Measurements from ENCODE around the gene HMOX2.

HMOX2 gene

GRCh38 chr16:4537376-4538343, 61.5 kb downstream of the HMOX2 start:
- H3K4me3 ChIP-seq (ENCODE audit: low read length): peak overlapping the region; percentile 74
- no peaks in the 10 kb centered on the region for H3K27me3 ChIP-seq (ENCODE audit: control insufficient read depth, insufficient read depth, low read length)
- H3K4me1 ChIP-seq (ENCODE audit: control insufficient read depth, insufficient read depth, low read length): peaks cover 3% of the 10 kb centered on the region
- H3K9ac ChIP-seq (ENCODE audit: low read length): no peak overlapping the region
- no peaks in the 10 kb centered on the region for H3K36me3 ChIP-seq (ENCODE audit: control insufficient read depth, insufficient read depth, low read length)
- peak overlapping the region; percentile 93 for H3K27ac ChIP-seq (ENCODE audit: low read depth, low read length)

- peak within 1 kb of the TSS; percentile 74 for H3K4me3 ChIP-seq (ENCODE audit: low read length)
- peaks cover 3% of the 10 kb centered on the region for H3K4me1 ChIP-seq (ENCODE audit: control insufficient read depth, insufficient read depth, low read length)
- no peaks in the 10 kb centered on the region for H3K27me3 ChIP-seq (ENCODE audit: control insufficient read depth, insufficient read depth, low read length)
- H3K36me3 ChIP-seq (ENCODE audit: control insufficient read depth, insufficient read depth, low read length): no peaks in the 10 kb centered on the region
- H3K9ac ChIP-seq (ENCODE audit: low read length): no peak within 1 kb of the TSS
- peak within 1 kb of the TSS; percentile 93 for H3K27ac ChIP-seq (ENCODE audit: low read depth, low read length)
Observed at GRCh38 chr16:4538350-4539235, 62.4 kb downstream of the HMOX2 start, which contains the start of gene CDIP1. Gene CDIP1, minus strand, starts transcription at chr16:4538773. Its CDS starts 24,643 bp downstream, at chr16:4514130.

GRCh38 chr16:4539716-4540284, 63.6 kb downstream of the HMOX2 start:
- Histone ChIP-seq H3K27me3 (ENCODE audit: control insufficient read depth, insufficient read depth, low read length) (no peaks in the 10 kb centered on the region), H3K4me1 (ENCODE audit: control insufficient read depth, insufficient read depth, low read length) (peaks cover 3% of the 10 kb centered on the region), H3K4me3 (ENCODE audit: low read length) (no peak overlapping the region), H3K27ac (ENCODE audit: low read depth, low read length) (no peak overlapping the region), H3K9ac (ENCODE audit: low read length) (no peak overlapping the region), H3K36me3 (ENCODE audit: control insufficient read depth, insufficient read depth, low read length) (no peaks in the 10 kb centered on the region)

- Histone ChIP-seq H3K36me3 (ENCODE audit: control insufficient read depth, insufficient read depth, low read length) (no peaks in the 10 kb centered on the region), H3K9ac (ENCODE audit: low read length) (no peak overlapping the region), H3K4me3 (ENCODE audit: low read length) (no peak overlapping the region), H3K4me1 (ENCODE audit: control insufficient read depth, insufficient read depth, low read length) (no peaks in the 10 kb centered on the region), H3K27ac (ENCODE audit: low read depth, low read length) (no peak overlapping the region), H3K27me3 (ENCODE audit: control insufficient read depth, insufficient read depth, low read length) (no peaks in the 10 kb centered on the region)
Observed at GRCh38 chr16:4544473-4544872, 68.3 kb downstream of the HMOX2 start.

- Histone ChIP-seq H3K4me1 (ENCODE audit: control insufficient read depth, insufficient read depth, low read length) (no peaks in the 10 kb centered on the region), H3K27ac (ENCODE audit: low read depth, low read length) (no peak overlapping the region), H3K36me3 (ENCODE audit: control insufficient read depth, insufficient read depth, low read length) (no peaks in the 10 kb centered on the region), H3K27me3 (ENCODE audit: control insufficient read depth, insufficient read depth, low read length) (no peaks in the 10 kb centered on the region), H3K4me3 (ENCODE audit: low read length) (no peak overlapping the region), H3K9ac (ENCODE audit: low read length) (no peak overlapping the region)
Observed at GRCh38 chr16:4548124-4548523, 71.9 kb downstream of the HMOX2 start.

- H3K4me3 ChIP-seq (ENCODE audit: low read length): no peak overlapping the region
- H3K9ac ChIP-seq (ENCODE audit: low read length): no peak overlapping the region
- no peaks in the 10 kb centered on the region for H3K4me1 ChIP-seq (ENCODE audit: control insufficient read depth, insufficient read depth, low read length)
- no peaks in the 10 kb centered on the region for H3K36me3 ChIP-seq (ENCODE audit: control insufficient read depth, insufficient read depth, low read length)
- H3K27ac ChIP-seq (ENCODE audit: low read depth, low read length): no peak overlapping the region
- no peaks in the 10 kb centered on the region for H3K27me3 ChIP-seq (ENCODE audit: control insufficient read depth, insufficient read depth, low read length)
Observed at GRCh38 chr16:4550591-4550990, 74.4 kb downstream of the HMOX2 start.

GRCh38 chr16:4552541-4552940, 76.3 kb downstream of the HMOX2 start:
- H3K4me1 ChIP-seq (ENCODE audit: control insufficient read depth, insufficient read depth, low read length): no peaks in the 10 kb centered on the region
- no peak overlapping the region for H3K27ac ChIP-seq (ENCODE audit: low read depth, low read length)
- no peak overlapping the region for H3K9ac ChIP-seq (ENCODE audit: low read length)
- no peak overlapping the region for H3K4me3 ChIP-seq (ENCODE audit: low read length)
- no peaks in the 10 kb centered on the region for H3K36me3 ChIP-seq (ENCODE audit: control insufficient read depth, insufficient read depth, low read length)
- no peaks in the 10 kb centered on the region for H3K27me3 ChIP-seq (ENCODE audit: control insufficient read depth, insufficient read depth, low read length)

- Histone ChIP-seq H3K4me1 (ENCODE audit: control insufficient read depth, insufficient read depth, low read length) (no peaks in the 10 kb centered on the region), H3K36me3 (ENCODE audit: control insufficient read depth, insufficient read depth, low read length) (no peaks in the 10 kb centered on the region), H3K4me3 (ENCODE audit: low read length) (no peak within 1 kb of the TSS), H3K9ac (ENCODE audit: low read length) (no peak within 1 kb of the TSS), H3K27me3 (ENCODE audit: control insufficient read depth, insufficient read depth, low read length) (no peaks in the 10 kb centered on the region), H3K27ac (ENCODE audit: low read depth, low read length) (no peak within 1 kb of the TSS)
Observed at GRCh38 chr16:4556112-4556511, 79.9 kb downstream of the HMOX2 start, which contains the start of gene C16orf96. Gene C16orf96, plus strand, starts transcription at chr16:4556340. Its CDS starts 150 bp downstream, at chr16:4556490.

- Histone ChIP-seq H3K27me3 (ENCODE audit: control insufficient read depth, insufficient read depth, low read length) (no peaks in the 10 kb centered on the region), H3K36me3 (ENCODE audit: control insufficient read depth, insufficient read depth, low read length) (no peaks in the 10 kb centered on the region), H3K27ac (ENCODE audit: low read depth, low read length) (no peak overlapping the region), H3K4me1 (ENCODE audit: control insufficient read depth, insufficient read depth, low read length) (no peaks in the 10 kb centered on the region), H3K9ac (ENCODE audit: low read length) (no peak overlapping the region), H3K4me3 (ENCODE audit: low read length) (no peak overlapping the region)
Observed at GRCh38 chr16:4556580-4556979, 80.4 kb downstream of the HMOX2 start.

- H3K27ac ChIP-seq (ENCODE audit: low read depth, low read length): no peak overlapping the region
- no peaks in the 10 kb centered on the region for H3K36me3 ChIP-seq (ENCODE audit: control insufficient read depth, insufficient read depth, low read length)
- no peak overlapping the region for H3K4me3 ChIP-seq (ENCODE audit: low read length)
- H3K9ac ChIP-seq (ENCODE audit: low read length): no peak overlapping the region
- H3K27me3 ChIP-seq (ENCODE audit: control insufficient read depth, insufficient read depth, low read length): no peaks in the 10 kb centered on the region
- no peaks in the 10 kb centered on the region for H3K4me1 ChIP-seq (ENCODE audit: control insufficient read depth, insufficient read depth, low read length)
Observed at GRCh38 chr16:4557973-4558372, 81.8 kb downstream of the HMOX2 start.

All from rectal smooth muscle tissue (tissue), 1 donor.